ENCODE data around the gene NDUFV3.
"Not testable (repeated sequence)": the region's sequence is repeated elsewhere in the genome, so short reads cannot be mapped to it uniquely, and the experiment has no call there.

The NDUFV3 gene

GRCh38 chr21:42937034-42937940 lies 44.2 kb downstream of the NDUFV3 start:
- DNase-seq: not testable (repeated sequence)

GRCh38 chr21:42937960-42938605 lies 45.0 kb downstream of the NDUFV3 start:
- no peak for DNase-seq

GRCh38 chr21:42938606-42938995 lies 45.5 kb downstream of the NDUFV3 start:
- DNase-seq: not testable (repeated sequence)

- no peak for DNase-seq
Observed at GRCh38 chr21:42939582-42940413, 46.7 kb downstream of the NDUFV3 start.

- no peak for DNase-seq
Observed at GRCh38 chr21:42941696-42942085, 48.6 kb downstream of the NDUFV3 start.

- DNase-seq: no peak
Observed at GRCh38 chr21:42942244-42942643, 49.1 kb downstream of the NDUFV3 start.

- DNase-seq: not testable (repeated sequence)
Observed at GRCh38 chr21:42949094-42949755, 56.1 kb downstream of the NDUFV3 start.

- DNase-seq: not testable (repeated sequence)
Observed at GRCh38 chr21:42951193-42951592, 58.1 kb downstream of the NDUFV3 start.

- no peak for DNase-seq
Observed at GRCh38 chr21:42956824-42957630, 63.9 kb downstream of the NDUFV3 start.

- not testable (repeated sequence) for DNase-seq
Observed at GRCh38 chr21:42958122-42958521, 65.0 kb downstream of the NDUFV3 start.

GRCh38 chr21:42959728-42960127 lies 66.6 kb downstream of the NDUFV3 start:
- no peak for DNase-seq

- no peak for DNase-seq
Observed at GRCh38 chr21:42962380-42963007, 69.4 kb downstream of the NDUFV3 start.
